Activated CD4-positive, alpha-beta T cell treated with anti-CD3 and anti-CD28 coated beads for 24 hours (primary cell): ENCODE measurements around the gene PROSER3.

ENCODE experiments used
- DNase-seq, 2 donors: peaks; one replicate each; pipeline ENCODE4 v3.0.0-alpha.2; 2020; ENCODE audit warnings: low read depth in 2 of 2

The PROSER3 gene

GRCh38 chr19:35816846-35817245 is 58.9 kb downstream of the PROSER3 start:
- no peak for DNase-seq

GRCh38 chr19:35818445-35818844 is 60.5 kb downstream of the PROSER3 start:
- no peak for DNase-seq
